HG02642 (cell line): Measurements from ENCODE around the gene ARHGAP44.

Experiments used
- ATAC-seq: cut with Tn5 transposase; IDR thresholded peaks from one replicate; pipeline ENCODE4 v1.9.1; 2021; ENCODE audit warnings: mild to moderate bottlenecking; ENCODE audit not compliant: unreplicated experiment, poor library complexity

The ARHGAP44 gene

DNA sequence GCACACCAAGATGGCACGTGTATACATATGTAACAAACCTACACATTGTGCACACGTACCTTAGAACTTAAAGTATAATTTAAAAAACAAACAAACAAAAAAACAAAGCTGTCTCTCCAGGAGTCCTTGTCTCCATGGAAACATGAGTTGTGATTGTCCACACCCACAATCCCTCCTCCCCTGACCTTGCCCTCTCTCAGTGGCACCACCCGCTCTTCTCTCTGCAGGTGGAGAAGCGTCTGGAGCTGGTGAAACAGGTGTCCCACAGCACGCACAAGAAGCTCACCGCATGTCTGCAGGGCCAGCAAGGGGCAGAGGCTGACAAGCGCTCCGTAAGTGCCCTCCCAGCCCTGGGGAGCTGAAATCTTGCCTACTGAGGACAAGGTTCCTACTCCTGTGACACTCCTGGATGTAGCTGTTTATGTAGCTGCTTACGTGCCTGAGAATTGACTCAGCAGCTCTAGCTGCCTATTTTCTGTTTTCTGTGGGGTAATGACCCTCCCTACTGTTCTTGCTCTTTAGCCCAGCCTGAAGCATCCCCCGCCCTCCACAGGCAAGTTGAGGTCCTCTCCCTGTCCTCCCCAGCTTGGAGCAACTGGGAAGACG, 107.0 kb downstream of the ARHGAP44 start:
- ATAC-seq, result no peak

- ATAC-seq, result no peak
Measured at GRCh38 chr17:12898110-12898509, 108.8 kb downstream of the ARHGAP44 start.

- no peak for ATAC-seq
Measured at GRCh38 chr17:12899604-12900003, 110.3 kb downstream of the ARHGAP44 start.

- ATAC-seq, result no peak
Measured at GRCh38 chr17:12900474-12900873, 111.2 kb downstream of the ARHGAP44 start.

- no peak for ATAC-seq
Measured at GRCh38 chr17:12902046-12902445, 112.7 kb downstream of the ARHGAP44 start.

DNA sequence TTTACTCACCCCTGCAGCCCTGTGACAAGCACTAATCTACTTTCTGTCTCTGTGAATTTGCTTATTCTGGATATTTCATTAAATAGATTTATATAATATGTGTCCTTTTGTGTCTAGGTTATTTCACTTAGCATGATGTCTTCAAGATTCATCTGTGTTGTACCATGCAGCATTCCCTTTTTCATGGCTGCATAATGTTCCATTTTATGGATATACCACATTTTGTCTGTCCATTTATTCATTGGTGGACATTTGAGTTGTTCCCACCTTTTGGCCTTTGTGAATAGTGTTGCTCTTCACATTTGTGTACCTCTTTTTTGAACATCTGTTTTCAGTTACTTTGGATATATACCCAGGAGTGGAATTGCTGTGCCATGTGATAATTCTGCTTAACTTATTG, 118.2 kb downstream of the ARHGAP44 start:
- ATAC-seq, result no peak

GRCh38 chr17:12909046-12909445, 119.7 kb downstream of the ARHGAP44 start:
- no peak for ATAC-seq

- no peak for ATAC-seq
Measured at GRCh38 chr17:12909511-12909910, 120.2 kb downstream of the ARHGAP44 start.

DNA sequence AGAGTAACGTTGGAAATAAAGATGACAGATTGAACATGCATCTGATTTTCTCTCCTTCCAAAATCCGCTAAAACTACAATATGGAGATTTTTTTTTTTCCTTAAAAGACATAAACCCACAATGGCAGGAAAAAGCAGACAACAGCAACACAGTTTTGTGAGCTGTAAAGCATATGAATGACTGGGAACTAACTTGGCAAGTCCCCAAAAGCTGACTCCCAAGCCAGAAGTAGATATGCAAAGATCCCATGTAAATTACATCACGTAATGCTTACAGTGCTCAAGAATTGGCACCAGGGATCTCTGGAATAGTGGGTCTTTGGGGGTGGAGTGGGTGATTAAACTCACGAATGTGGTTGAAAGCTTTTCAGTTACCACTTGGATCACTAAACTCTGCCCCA, 121.9 kb downstream of the ARHGAP44 start:
- ATAC-seq, result no peak

DNA sequence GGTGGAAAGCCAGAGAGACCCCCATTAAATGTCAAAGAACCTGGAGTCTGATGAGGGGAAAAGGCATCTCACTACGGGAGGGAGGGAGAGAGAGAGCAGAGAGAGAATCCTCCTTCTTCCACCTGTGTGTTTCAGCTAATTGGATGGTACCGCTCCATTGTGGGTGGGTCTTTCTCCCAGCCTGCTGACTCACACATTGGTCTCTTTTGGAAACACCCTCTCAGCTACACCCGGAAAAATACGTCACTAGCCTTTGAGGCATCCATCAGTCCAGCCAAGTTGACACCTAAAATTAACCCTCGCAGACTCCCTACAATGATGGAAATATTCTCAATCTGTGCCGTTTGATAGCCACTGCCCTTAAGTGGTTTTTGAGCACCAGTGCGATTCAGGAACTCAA, 128.1 kb downstream of the ARHGAP44 start:
- no peak for ATAC-seq

- ATAC-seq, result no peak
Measured at GRCh38 chr17:12918142-12918541, 128.8 kb downstream of the ARHGAP44 start.

DNA sequence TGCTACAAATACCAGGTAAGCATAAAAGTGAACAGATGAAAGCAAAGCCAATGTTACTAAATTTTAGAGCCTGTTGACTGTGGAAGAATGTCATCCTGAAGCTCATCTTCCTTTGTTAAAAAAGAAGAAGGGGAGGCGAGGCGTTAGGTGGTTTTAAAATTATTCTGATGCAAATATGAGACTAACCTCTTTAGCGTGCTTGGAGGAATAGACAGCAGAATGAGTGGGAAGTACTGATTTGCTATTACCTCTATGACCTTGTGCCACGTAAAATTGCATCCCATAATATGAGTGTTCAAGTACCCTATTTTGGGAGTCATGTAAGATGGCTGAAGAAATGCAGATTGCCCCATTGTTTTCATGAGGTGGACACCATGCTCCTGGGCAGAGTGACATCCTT, 132.8 kb downstream of the ARHGAP44 start:
- no peak for ATAC-seq

GRCh38 chr17:12924614-12925013, 135.3 kb downstream of the ARHGAP44 start:
- no peak for ATAC-seq

DNA sequence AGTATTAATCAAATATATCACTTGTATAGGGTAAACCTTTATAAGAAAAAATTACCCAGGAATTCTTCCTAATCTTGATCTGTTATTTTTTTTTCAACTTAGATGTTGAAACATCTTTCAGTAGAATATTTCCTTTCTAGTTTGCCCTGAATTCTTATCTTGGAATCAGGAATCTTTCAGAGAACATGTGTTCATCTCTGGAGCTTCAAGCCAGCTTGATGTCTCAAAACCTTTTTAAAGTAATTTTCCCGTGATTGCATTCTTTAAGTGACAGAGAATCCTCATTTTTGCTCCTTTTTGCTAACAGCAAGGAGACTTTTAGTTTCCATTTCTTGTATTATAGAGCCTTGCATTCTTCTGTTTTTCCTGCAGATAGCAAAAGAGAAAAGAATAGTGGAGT, 137.7 kb downstream of the ARHGAP44 start:
- no peak for ATAC-seq

DNA sequence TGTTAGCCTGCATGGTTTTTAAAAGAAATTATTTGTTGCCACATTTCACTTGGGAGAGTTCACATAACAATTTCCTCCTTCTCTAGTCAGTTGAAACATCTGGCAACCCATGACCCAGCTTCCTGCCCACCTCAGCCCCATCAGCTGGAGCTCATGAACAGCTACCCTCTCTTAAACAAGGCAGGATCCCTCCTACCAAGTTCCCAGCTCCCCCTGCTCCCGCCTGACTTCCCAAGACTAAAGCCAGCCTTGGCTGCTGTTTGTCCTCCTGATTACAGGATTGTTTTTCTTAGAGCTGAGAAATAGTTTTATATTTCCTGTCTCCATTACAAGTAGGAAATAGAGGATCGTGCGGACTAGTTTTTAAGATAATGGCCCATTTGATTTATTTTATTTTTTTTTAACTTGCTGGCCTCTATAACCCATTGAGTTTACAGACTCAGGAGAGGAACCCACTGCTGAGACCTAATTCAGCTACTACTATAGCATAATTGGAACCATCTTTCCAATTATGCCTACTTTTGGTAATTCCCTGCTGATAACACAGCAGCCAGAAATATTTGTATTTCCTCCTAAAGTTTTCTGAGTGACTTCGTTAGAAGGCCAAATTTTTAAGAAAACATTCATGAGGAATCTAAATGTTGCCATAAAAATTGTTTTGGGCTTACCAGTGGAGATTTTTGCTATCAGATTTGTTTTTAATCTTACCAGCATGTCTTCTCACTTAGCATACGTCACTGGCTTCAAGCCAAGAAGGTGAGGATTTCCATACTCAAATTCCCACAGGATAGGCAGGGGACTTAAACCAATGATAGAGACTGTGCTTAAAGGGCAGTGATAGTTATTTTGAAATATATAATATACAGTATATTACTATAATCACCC, 138.5 kb downstream of the ARHGAP44 start:
- no peak for ATAC-seq

DNA sequence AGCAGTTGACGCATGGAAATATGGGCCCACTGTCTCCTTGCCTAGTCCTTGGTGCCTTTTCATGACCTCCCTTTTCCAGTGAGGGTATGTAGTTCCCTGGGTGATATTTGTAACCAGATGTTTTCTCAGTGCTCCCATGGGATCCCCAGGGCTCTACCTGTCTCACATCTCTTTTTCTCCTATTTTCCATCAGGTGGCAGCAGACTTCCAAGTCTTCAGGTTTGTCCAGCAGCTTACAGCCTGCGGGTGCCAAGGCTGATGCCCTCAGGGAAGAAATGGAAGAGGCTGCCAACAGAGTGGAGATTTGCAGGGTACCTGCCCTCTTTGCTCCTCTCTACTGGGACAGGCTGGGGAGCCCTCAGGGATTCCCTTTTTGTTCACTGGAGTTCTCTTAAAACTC, 139.4 kb downstream of the ARHGAP44 start:
- no peak for ATAC-seq

GRCh38 chr17:12936501-12936900, 147.2 kb downstream of the ARHGAP44 start:
- no peak for ATAC-seq

- no peak for ATAC-seq
Measured at GRCh38 chr17:12940699-12941098, 151.4 kb downstream of the ARHGAP44 start.

DNA sequence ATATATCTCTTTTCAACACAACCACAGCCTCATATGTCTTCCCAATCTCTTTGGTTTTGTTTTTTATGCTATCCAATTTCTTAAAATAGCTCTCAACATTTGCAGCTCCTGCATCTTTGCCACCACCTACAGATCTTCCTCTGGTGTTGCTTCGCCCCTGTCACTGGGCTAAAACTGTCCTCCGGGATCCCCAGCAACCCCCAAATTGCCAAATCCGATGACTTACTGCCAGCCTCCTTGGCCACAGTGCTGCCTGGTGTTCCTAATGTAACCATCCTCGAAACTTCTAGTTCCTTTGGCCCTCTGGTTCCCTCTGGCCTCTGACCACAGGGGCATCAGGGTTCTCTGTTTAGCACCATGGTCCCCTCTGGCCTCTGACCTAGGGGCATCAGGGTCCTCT, 157.7 kb downstream of the ARHGAP44 start:
- ATAC-seq, result no peak

DNA sequence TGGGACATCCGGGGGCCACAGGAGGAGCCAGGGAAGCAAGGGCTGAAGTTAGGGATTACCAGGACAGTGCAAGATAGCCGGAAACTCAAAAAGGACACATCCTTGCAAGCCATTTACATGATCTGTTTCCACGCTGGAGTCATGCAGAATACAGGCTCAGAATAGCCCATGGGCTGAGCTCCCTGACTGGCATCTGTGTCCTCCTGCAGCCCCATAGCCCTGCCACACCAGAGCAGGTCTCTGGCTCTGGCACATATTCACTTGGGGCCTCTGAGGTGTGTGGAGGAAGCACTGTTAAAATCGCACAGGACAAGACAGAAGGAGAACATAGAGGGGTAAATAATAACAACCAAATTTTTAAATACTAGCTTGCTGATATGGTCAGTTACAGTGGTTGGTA, 162.7 kb downstream of the ARHGAP44 start:
- no peak for ATAC-seq

DNA sequence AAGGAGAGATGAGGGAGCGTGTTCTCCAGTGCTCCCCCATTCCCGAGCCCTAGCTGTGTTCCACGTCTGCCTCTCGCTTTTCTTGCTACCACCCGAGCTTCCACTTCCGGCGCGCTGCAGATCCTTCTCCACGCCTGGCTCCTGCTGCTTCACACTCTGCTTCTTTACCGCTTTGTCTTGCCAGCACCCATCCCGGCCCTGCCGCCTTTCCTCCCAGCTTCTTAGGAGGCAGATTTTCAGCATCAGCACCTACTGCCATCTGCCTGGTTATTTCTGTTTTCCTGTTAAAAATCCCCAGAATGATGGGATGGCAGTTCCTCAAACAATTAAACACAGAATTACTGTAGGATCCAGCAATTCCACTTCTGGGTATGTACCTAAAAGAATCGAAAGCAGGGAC, 163.9 kb downstream of the ARHGAP44 start:
- ATAC-seq, result no peak

DNA sequence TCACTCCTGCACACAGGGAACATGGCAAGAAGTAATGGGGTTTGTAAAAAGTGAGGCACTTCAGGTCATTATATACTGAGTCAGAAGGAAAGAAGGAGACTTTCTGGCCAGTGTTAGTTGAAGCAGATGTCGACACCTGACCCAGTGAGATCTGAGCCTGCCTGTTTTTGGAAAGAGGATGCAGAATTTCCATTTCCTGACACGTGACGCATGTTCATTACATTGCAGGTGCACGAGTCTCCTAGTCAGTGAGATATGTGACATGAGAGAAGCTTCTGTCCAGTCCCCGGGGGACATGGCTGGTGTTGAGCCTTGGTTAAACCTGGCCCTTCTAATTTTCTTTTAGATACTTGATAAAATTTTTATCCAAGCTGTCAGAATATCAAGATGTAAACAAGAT, 166.2 kb downstream of the ARHGAP44 start:
- no peak for ATAC-seq
